Liver (tissue), 9 donors: ENCODE data around the gene PDGFD. TPM values are rescaled to one million over a fixed set of nuclear protein-coding genes. Genes with fewer than 3 reads are reported as not detected.
"Not testable (repeated sequence)": the region's sequence is repeated elsewhere in the genome, so short reads cannot be mapped to it uniquely, and the experiment has no call there.

ENCODE experiments used
- DNase-seq: peaks from one replicate; pipeline ENCODE4 v3.0.0-alpha.2; 2017; ENCODE audit warnings: low spot score
- H3K27ac ChIP-seq, 2 donors: one replicate each; pipeline ENCODE4 v1.7.0; 2013; ENCODE audit warnings: inconsistent platforms in 2 of 2, low read length in 2 of 2, control low read depth in 1 of 2, low read depth in 1 of 2, mild to moderate bottlenecking in 1 of 2
- H3K27me3 ChIP-seq, 4 donors: one replicate each; pipeline versions ENCODE4 v1.6.1 to v1.7.0; 2013; ENCODE audit warnings: low read length in 3 of 4, inconsistent platforms in 1 of 4, mild to moderate bottlenecking in 1 of 4, moderate library complexity in 1 of 4; ENCODE audit not compliant: control insufficient read depth in 4 of 4, insufficient read depth in 4 of 4
- H3K36me3 ChIP-seq, 4 donors: one replicate each; pipeline versions ENCODE4 v1.6.1 to v1.7.0; 2013; ENCODE audit warnings: low read length in 3 of 4, mild to moderate bottlenecking in 3 of 4, low read depth in 1 of 4, moderate library complexity in 1 of 4; ENCODE audit not compliant: control insufficient read depth in 4 of 4, insufficient read depth in 3 of 4
- H3K4me1 ChIP-seq, 4 donors: one replicate each; pipeline versions ENCODE4 v1.6.1 to v1.7.0; 2013; ENCODE audit warnings: low read length in 3 of 4, mild to moderate bottlenecking in 3 of 4, moderate library complexity in 1 of 4; ENCODE audit not compliant: control insufficient read depth in 4 of 4, insufficient read depth in 4 of 4
- H3K4me3 ChIP-seq, 3 donors: one replicate each; pipeline versions ENCODE4 v1.6.1 to v1.7.0; 2013; ENCODE audit warnings: low read length in 3 of 3, control low read depth in 1 of 3, low read depth in 1 of 3, mild to moderate bottlenecking in 1 of 3
- H3K9ac ChIP-seq, 2 donors: one replicate each; pipeline ENCODE4 v1.7.0; 2013; ENCODE audit warnings: low read length in 2 of 2, mild to moderate bottlenecking in 2 of 2, moderate library complexity in 2 of 2, control low read depth in 1 of 2, low read depth in 1 of 2
- H3K9me3 ChIP-seq, 4 donors: one replicate each; pipeline versions ENCODE4 v1.6.1 to v1.7.0; 2013; ENCODE audit warnings: low read length in 3 of 4; ENCODE audit not compliant: control insufficient read depth in 4 of 4
- CTCF ChIP-seq: fragments of 150-350 bp; IDR thresholded peaks from 2 replicates; pipeline ENCODE4 v1.5.1; 2017; ENCODE audit warnings: improper control_type of control experiment, low read depth, low read length; ENCODE audit not compliant: missing input control
- FOXA1 ChIP-seq: IDR thresholded peaks from 2 replicates; pipeline ENCODE4 v1.6.1; 2016; ENCODE audit warnings: antibody characterized with exemption
- HNF4G ChIP-seq: IDR thresholded peaks from 2 replicates; pipeline ENCODE4 v1.6.1; 2016; ENCODE audit warnings: antibody characterized with exemption
- JUND ChIP-seq, 2 donors: IDR thresholded peaks; 2 replicates each; pipeline ENCODE4 v1.6.1; 2016; ENCODE audit warnings: antibody characterized with exemption in 2 of 2
- RXRA ChIP-seq, 2 donors: IDR thresholded peaks; 2 replicates each; pipeline ENCODE4 v1.6.1; 2017 to 2018; ENCODE audit warnings: antibody characterized with exemption in 2 of 2, mild to moderate bottlenecking in 1 of 2
- WGBS: extraction: QIAGEN DNeasy Blood & Tissue Kit; methylation state at CpG from one replicate; pipeline ENCODE4 v1.1.7; 2013; 5-methylcytosine and 5-hydroxymethylcytosine counted together
- polyA plus RNA-seq, 2 donors: library from polyadenylated mRNA; stranded (reverse) in 1 of 2; unstranded in 1 of 2; fragments of 200-250 nt in 1 of 2; fragments of >200 nt in 1 of 2; fragmentation: Nextera tagmentation in 1 of 2; extraction: Ambion mirVana in 1 of 2; gene quantifications; one replicate each; pipeline versions ENCODE4 v1.2.1 to v1.2.3, GENCODE V29; 2013 to 2015
- total RNA-seq, 2 donors: library from RNA; depleted of rRNA; stranded (reverse); fragments of >200 nt; gene quantifications; one replicate each; pipeline ENCODE4 v1.2.3, GENCODE V29; 2014
- TF ChIP-seq, protein P1 (sequence below): IDR thresholded peaks from 2 replicates; pipeline ENCODE4 v1.6.1; 2016; ENCODE audit warnings: antibody characterized with exemption
- TF ChIP-seq, protein P2 (sequence below): IDR thresholded peaks from 2 replicates; pipeline ENCODE4 v1.6.1; 2016; ENCODE audit warnings: antibody characterized with exemption, mild to moderate bottlenecking
- donor health status: healthy.
- donor health status: healthy.
- donor health status: healthy.
- donor health status: healthy.
- donor health status: healthy.

The PDGFD gene
- total and polyA plus RNA-seq, 4 donors = 1.0 to 3.3 (median 2.1) TPM

GRCh38 chr11:104046858-104047257, 117.1 kb downstream of the PDGFD start:
- H3K4me3 ChIP-seq, DNase-seq, H3K36me3 ChIP-seq, H3K9ac ChIP-seq, H3K27ac ChIP-seq, H3K4me1 ChIP-seq, H3K9me3 ChIP-seq, H3K27me3 ChIP-seq: not testable (repeated sequence)
- WGBS = 85% methylated on average over 3 of the region's 3 CpGs

- no peaks in the 10 kb centered on the region for H3K27me3 ChIP-seq
- no peak overlapping the region for H3K27ac ChIP-seq
- H3K4me1 ChIP-seq = no peaks in the 10 kb centered on the region
- peaks cover 0 to 1% (median 0%) of the 10 kb centered on the region in 4 donors for H3K9me3 ChIP-seq
- DNase-seq = no peak
- H3K4me3 ChIP-seq = no peak overlapping the region
- 95% methylated on average over 2 of the region's 2 CpGs for WGBS
- no peaks in the 10 kb centered on the region for H3K36me3 ChIP-seq
- TF ChIP-seq RXRA (IDR thresholded peaks at IDR 0.05) = no peak
- TF ChIP-seq, protein P1, sequence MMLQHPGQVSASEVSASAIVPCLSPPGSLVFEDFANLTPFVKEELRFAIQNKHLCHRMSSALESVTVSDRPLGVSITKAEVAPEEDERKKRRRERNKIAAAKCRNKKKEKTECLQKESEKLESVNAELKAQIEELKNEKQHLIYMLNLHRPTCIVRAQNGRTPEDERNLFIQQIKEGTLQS = no peak
- H3K9ac ChIP-seq = no peak overlapping the region
Measured at GRCh38 chr11:104046331-104046730, 117.6 kb downstream of the PDGFD start.

- Histone ChIP-seq H3K4me3 (no peak overlapping the region), H3K9me3 (peaks cover 0 to 1% (median 0%) of the 10 kb centered on the region in 4 donors), H3K36me3 (no peaks in the 10 kb centered on the region), H3K9ac (no peak overlapping the region), H3K4me1 (no peaks in the 10 kb centered on the region), H3K27me3 (no peaks in the 10 kb centered on the region), H3K27ac (no peak overlapping the region)
- WGBS = 85% methylated on average over 6 of the region's 6 CpGs
- TF ChIP-seq FOXA1 (no peak), HNF4G (no peak), JUND (IDR thresholded peaks at IDR 0.05) (no peak), CTCF (no peak)
- TF ChIP-seq, protein P2, sequence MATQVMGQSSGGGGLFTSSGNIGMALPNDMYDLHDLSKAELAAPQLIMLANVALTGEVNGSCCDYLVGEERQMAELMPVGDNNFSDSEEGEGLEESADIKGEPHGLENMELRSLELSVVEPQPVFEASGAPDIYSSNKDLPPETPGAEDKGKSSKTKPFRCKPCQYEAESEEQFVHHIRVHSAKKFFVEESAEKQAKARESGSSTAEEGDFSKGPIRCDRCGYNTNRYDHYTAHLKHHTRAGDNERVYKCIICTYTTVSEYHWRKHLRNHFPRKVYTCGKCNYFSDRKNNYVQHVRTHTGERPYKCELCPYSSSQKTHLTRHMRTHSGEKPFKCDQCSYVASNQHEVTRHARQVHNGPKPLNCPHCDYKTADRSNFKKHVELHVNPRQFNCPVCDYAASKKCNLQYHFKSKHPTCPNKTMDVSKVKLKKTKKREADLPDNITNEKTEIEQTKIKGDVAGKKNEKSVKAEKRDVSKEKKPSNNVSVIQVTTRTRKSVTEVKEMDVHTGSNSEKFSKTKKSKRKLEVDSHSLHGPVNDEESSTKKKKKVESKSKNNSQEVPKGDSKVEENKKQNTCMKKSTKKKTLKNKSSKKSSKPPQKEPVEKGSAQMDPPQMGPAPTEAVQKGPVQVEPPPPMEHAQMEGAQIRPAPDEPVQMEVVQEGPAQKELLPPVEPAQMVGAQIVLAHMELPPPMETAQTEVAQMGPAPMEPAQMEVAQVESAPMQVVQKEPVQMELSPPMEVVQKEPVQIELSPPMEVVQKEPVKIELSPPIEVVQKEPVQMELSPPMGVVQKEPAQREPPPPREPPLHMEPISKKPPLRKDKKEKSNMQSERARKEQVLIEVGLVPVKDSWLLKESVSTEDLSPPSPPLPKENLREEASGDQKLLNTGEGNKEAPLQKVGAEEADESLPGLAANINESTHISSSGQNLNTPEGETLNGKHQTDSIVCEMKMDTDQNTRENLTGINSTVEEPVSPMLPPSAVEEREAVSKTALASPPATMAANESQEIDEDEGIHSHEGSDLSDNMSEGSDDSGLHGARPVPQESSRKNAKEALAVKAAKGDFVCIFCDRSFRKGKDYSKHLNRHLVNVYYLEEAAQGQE = no peak
- no peak for DNase-seq
Measured at GRCh38 chr11:104043678-104044239, 120.2 kb downstream of the PDGFD start.
